ENCODE data around the gene RSPO3.

GRCh38 chr6:127103482-127103881, 15.0 kb upstream of the RSPO3 start:
- TF ChIP-seq CTCF (IDR thresholded peaks at IDR 0.05) (no peak), POLR2A (IDR thresholded peaks at IDR 0.05) (no peak)

Data from right lobe of liver (tissue), 4 donors.